K562 (cell line): ENCODE results near the gene MRPS35. TPM values are rescaled to one million over a fixed set of nuclear protein-coding genes. Genes with fewer than 3 reads are reported as not detected.

Experiments used
- ATF4 ChIP-seq: fragments of 450-650 bp; formaldehyde crosslinking; IDR thresholded peaks from 2 replicates; pipeline ENCODE4 v1.4.0; 2022; ENCODE audit warnings: mild to moderate bottlenecking, moderate library complexity
- ATF7 ChIP-seq: fragments of 450-650 bp; IDR thresholded peaks from 2 replicates; pipeline ENCODE4 v1.7.1; 2014; ENCODE audit warnings: mild to moderate bottlenecking, moderate library complexity
- CBFA2T3 ChIP-seq: fragments of 450-650 bp; IDR thresholded peaks from 2 replicates; pipeline ENCODE4 v1.6.1; 2017
- E2F3 ChIP-seq: fragments of 250-450 bp; sonication (Bioruptor Pico); IDR thresholded peaks from 2 replicates; pipeline ENCODE4 v1.4.0; 2020; ENCODE audit warnings: mild to moderate bottlenecking
- E4F1 ChIP-seq: fragments of 250-450 bp; sonication (Bioruptor Pico); IDR thresholded peaks from 2 replicates; pipeline ENCODE4 v1.5.0; 2021; ENCODE audit warnings: mild to moderate bottlenecking, borderline replicate concordance
- EP400 ChIP-seq: fragments of 450-650 bp; IDR thresholded peaks from 2 replicates; pipeline ENCODE4 v1.6.1; 2017; ENCODE audit warnings: antibody characterized with exemption, mild to moderate bottlenecking, moderate library complexity
- ESRRA ChIP-seq: fragments of 450-650 bp; IDR thresholded peaks from 2 replicates; pipeline ENCODE4 v1.6.1; 2014; ENCODE audit warnings: low read depth, mild to moderate bottlenecking, moderate library complexity, borderline replicate concordance
- FOSL1 ChIP-seq: fragments of 200-800 bp; sonication (Bioruptor generic); conservative IDR thresholded peaks from 2 replicates; pipeline ENCODE4 v1.6.1; 2016; ENCODE audit warnings: missing genetic modification characterization, missing compliant biosample characterization
- FUS ChIP-seq: fragments of 200-400 bp; formaldehyde crosslinking; optimal IDR thresholded peaks from 2 replicates; pipeline ENCODE3; 2017; ENCODE audit warnings: low read depth, low read length
- HDAC2 ChIP-seq: fragments of 450-650 bp; IDR thresholded peaks from 2 replicates; pipeline ENCODE4 v1.6.1; 2016; ENCODE audit warnings: mild to moderate bottlenecking
- HMGN3 ChIP-seq: IDR thresholded peaks from 2 replicates; pipeline ENCODE4 v1.6.1; 2011; ENCODE audit warnings: borderline replicate concordance, low read depth, mild to moderate bottlenecking, mixed read lengths, low read length; ENCODE audit not compliant: insufficient read length; ENCODE audit errors: extremely low read depth
- KDM1A ChIP-seq, 2 experiments: fragments of 450-650 bp; IDR thresholded peaks; 2 replicates each; pipeline ENCODE4 v1.6.1; 2016; ENCODE audit warnings: mild to moderate bottlenecking in 2 of 2
- L3MBTL2 ChIP-seq: fragments of 450-650 bp; IDR thresholded peaks from 2 replicates; pipeline ENCODE4 v1.6.1; 2016; ENCODE audit warnings: mild to moderate bottlenecking, moderate library complexity
- NBN ChIP-seq: fragments of 450-650 bp; IDR thresholded peaks from 2 replicates; pipeline ENCODE4 v1.6.1; 2016; ENCODE audit warnings: low read depth, mild to moderate bottlenecking
- PCBP1 ChIP-seq: fragments of 200-400 bp; formaldehyde crosslinking; IDR thresholded peaks from 2 replicates; pipeline ENCODE4 v1.6.1; 2018; ENCODE audit warnings: mild to moderate bottlenecking, low read depth, low read length; ENCODE audit not compliant: poor library complexity, severe bottlenecking
- PML ChIP-seq: IDR thresholded peaks from 2 replicates; pipeline ENCODE4 v1.6.1; 2012; ENCODE audit warnings: low read length, inconsistent platforms
- SMAD4 ChIP-seq: fragments of 250-450 bp; sonication (Bioruptor Pico); conservative IDR thresholded peaks from 2 replicates; pipeline ENCODE4 v1.8.0; 2021; ENCODE audit warnings: inconsistent platforms, mild to moderate bottlenecking, moderate library complexity
- SMARCA5 ChIP-seq: fragments of 450-650 bp; IDR thresholded peaks from 2 replicates; pipeline ENCODE4 v1.6.1; 2016
- SPI1 ChIP-seq: IDR thresholded peaks from 2 replicates; pipeline ENCODE4 v1.6.1; 2011; ENCODE audit warnings: low read depth, low read length, control low read depth, borderline replicate concordance
- TSHZ1 ChIP-seq: fragments of 250-450 bp; sonication (Bioruptor Pico); IDR thresholded peaks from 2 replicates; pipeline ENCODE4 v1.4.0; 2020; ENCODE audit warnings: mild to moderate bottlenecking, moderate library complexity
- VEZF1 ChIP-seq: fragments of 200-800 bp; sonication (Bioruptor generic); IDR thresholded peaks from 2 replicates; pipeline ENCODE4 v1.6.1; 2017; ENCODE audit warnings: missing genetic modification characterization, missing compliant biosample characterization
- ZNF165 ChIP-seq: fragments of 250-450 bp; sonication (Bioruptor Pico); IDR thresholded peaks from 2 replicates; pipeline ENCODE4 v1.4.0; 2020; ENCODE audit warnings: borderline replicate concordance
- ZNF431 ChIP-seq: sonication (generic); formaldehyde crosslinking; IDR thresholded peaks from 2 replicates; pipeline ENCODE4 v1.8.0; 2022; ENCODE audit warnings: mild to moderate bottlenecking, missing genetic modification reagents
- polyA plus RNA-seq, 8 experiments: library from polyadenylated mRNA; depleted of rRNA in 4 of 8; stranded (reverse) in 5 of 8; unstranded in 3 of 8; fragments of >200 nt; fragmentation: Nextera tagmentation in 2 of 8; fragmentation: Illumina TruSeq in 1 of 8; extraction: Ambion mirVana in 2 of 8; extraction: Trizol in 1 of 8; gene quantifications; 2 replicates each; pipeline versions ENCODE4 v1.2.1 to v1.2.3, GENCODE V29; 2011 to 2014; ENCODE audit warnings: inconsistent platforms in 1 of 8, missing spikeins in 1 of 8
- total RNA-seq, 7 experiments: library from RNA; depleted of rRNA in 6 of 7; stranded (reverse); fragments of >200 nt in 6 of 7; fragmentation: Illumina TruSeq in 2 of 7; extraction: Trizol in 2 of 7; gene quantifications; 2 replicates each; pipeline versions ENCODE4 v1.2.1 to v1.2.3, GENCODE V29; 2011 to 2021; ENCODE audit warnings: low replicate concordance in 1 of 7

The MRPS35 gene
- total and polyA plus RNA-seq, 9 of the 15 experiments (the other 6 are each of a cell fraction or from before 2014, with no cell fraction given) = 79.0 to 183 (median 114) TPM

- TF ChIP-seq FUS = no peak
- TF ChIP-seq SMARCA5 = peak; percentile 68; the same call in 1 of the 2 replicates
- TF ChIP-seq HDAC2 = peak; percentile 80; the same call in 1 of the 2 replicates
- no peak for TF ChIP-seq TSHZ1
- TF ChIP-seq SMAD4 (CRISPR knock-in tag) = peak; percentile 40
- TF ChIP-seq FOSL1 (tag) = 0 out of 2 replicates have a peak, but pooled peaks have one; percentile 25
- TF ChIP-seq E2F3 = no peak
- TF ChIP-seq ZNF431 (CRISPR knock-in tag) = no peak
- TF ChIP-seq L3MBTL2 = peak; percentile 18; the same call in 1 of the 2 replicates
- TF ChIP-seq EP400 = peak; percentile 28; the same call in 1 of the 2 replicates
- no peak for TF ChIP-seq E4F1
- TF ChIP-seq ATF7 = peak; percentile 53; the same call in 1 of the 2 replicates
- peak; percentile 35; the same call in 1 of the 2 replicates for TF ChIP-seq NBN
- TF ChIP-seq ZNF165 (CRISPR knock-in tag) = no peak
- TF ChIP-seq KDM1A (IDR thresholded peaks at IDR 0.05) = peak; percentile 57 to 69
- TF ChIP-seq VEZF1 (CRISPR knock-in tag) = no peak
- TF ChIP-seq SPI1 = peak; percentile 31; the same call in 1 of the 2 replicates
- TF ChIP-seq ESRRA = peak; percentile 91
- peak; percentile 59 for TF ChIP-seq CBFA2T3
- peak; percentile 86 for TF ChIP-seq ATF4 (CRISPR knock-in tag)
- TF ChIP-seq PCBP1 = no peak
- TF ChIP-seq HMGN3 = no peak
- no peak for TF ChIP-seq PML
These were observed 79.5 kb downstream of the MRPS35 start (continued) for GRCh38 chr12:27790179-27790578.
